Smooth muscle cell (in vitro differentiated cells): ENCODE measurements around the gene ADAMTS19. TPM values are rescaled to one million over a fixed set of nuclear protein-coding genes. Genes with fewer than 3 reads are reported as not detected.

Source experiments
- DNase-seq: peaks from one replicate; lab custom pipeline; 2025; ENCODE audit not compliant: unreplicated experiment; lab: John Stamatoyannopoulos, UW
- H2AFZ ChIP-seq: fragments of 200-600 bp; sonication (generic); 2 replicates; pipeline ENCODE4 v1.6.0; 2016; ENCODE audit warnings: antibody characterized with exemption, low read depth, mild to moderate bottlenecking
- H3F3A ChIP-seq: fragments of 200-600 bp; sonication (generic); 2 replicates; pipeline ENCODE4 v1.6.0; 2017; ENCODE audit warnings: antibody characterized with exemption, low read depth
- H3K27ac ChIP-seq: fragments of 200-600 bp; sonication (generic); 2 replicates; pipeline ENCODE4 v1.5.1; 2016; ENCODE audit warnings: low read depth, mild to moderate bottlenecking
- H3K27me3 ChIP-seq: fragments of 200-600 bp; sonication (generic); 2 replicates; pipeline ENCODE4 v1.6.1; 2016; ENCODE audit warnings: low read depth, mild to moderate bottlenecking
- H3K36me3 ChIP-seq: fragments of 200-600 bp; sonication (generic); 2 replicates; pipeline ENCODE4 v1.5.1; 2016; ENCODE audit warnings: low read depth
- H3K4me1 ChIP-seq: fragments of 200-600 bp; sonication (generic); 2 replicates; pipeline ENCODE4 v1.5.1; 2016; ENCODE audit warnings: low read depth
- H3K4me2 ChIP-seq: fragments of 200-600 bp; sonication (generic); 2 replicates; pipeline ENCODE4 v1.6.0; 2016; ENCODE audit warnings: mild to moderate bottlenecking
- H3K4me3 ChIP-seq: fragments of 200-600 bp; sonication (generic); 2 replicates; pipeline ENCODE4 v1.5.1; 2016; ENCODE audit warnings: mild to moderate bottlenecking
- H3K79me2 ChIP-seq: fragments of 200-600 bp; sonication (generic); 2 replicates; pipeline ENCODE4 v1.6.0; 2016; ENCODE audit warnings: low read depth, mild to moderate bottlenecking
- H3K9ac ChIP-seq: fragments of 200-600 bp; sonication (generic); 2 replicates; pipeline ENCODE4 v1.6.0; 2016; ENCODE audit warnings: low read depth
- H3K9me3 ChIP-seq: fragments of 200-600 bp; sonication (generic); replicated peaks from 2 replicates; pipeline ENCODE4 v1.5.1; 2016; ENCODE audit warnings: low read depth
- H4K20me1 ChIP-seq: fragments of 200-600 bp; sonication (generic); 2 replicates; pipeline ENCODE4 v1.6.0; 2016; ENCODE audit warnings: low read depth
- WGBS: methylation state at CpG from one replicate; pipeline ENCODE4 v1.1.7; 2016; ENCODE audit warnings: low lambda C conversion rate; 5-methylcytosine and 5-hydroxymethylcytosine counted together
- polyA plus RNA-seq: library from polyadenylated mRNA; unstranded; fragments of >200 nt; fragmentation: Nextera tagmentation; extraction: Ambion mirVana; gene quantifications from 2 replicates; pipeline ENCODE4 v1.2.1, GENCODE V29; 2016
- total RNA-seq: library from RNA; depleted of rRNA; stranded (reverse); fragments of >200 nt; gene quantifications from 2 replicates; pipeline ENCODE4 v1.2.3, GENCODE V29; 2014
- TF ChIP-seq, protein P1 (sequence below): fragments of 200-600 bp; sonication (generic); IDR thresholded peaks from 2 replicates; pipeline ENCODE4 v1.5.1; 2017; ENCODE audit warnings: borderline replicate concordance, mild to moderate bottlenecking, antibody characterized with exemption; ENCODE audit not compliant: insufficient read depth, poor library complexity, severe bottlenecking

The ADAMTS19 gene
- total and polyA plus RNA-seq, 2 experiments from 2014 or later = 4.5 to 4.9 TPM

DNA sequence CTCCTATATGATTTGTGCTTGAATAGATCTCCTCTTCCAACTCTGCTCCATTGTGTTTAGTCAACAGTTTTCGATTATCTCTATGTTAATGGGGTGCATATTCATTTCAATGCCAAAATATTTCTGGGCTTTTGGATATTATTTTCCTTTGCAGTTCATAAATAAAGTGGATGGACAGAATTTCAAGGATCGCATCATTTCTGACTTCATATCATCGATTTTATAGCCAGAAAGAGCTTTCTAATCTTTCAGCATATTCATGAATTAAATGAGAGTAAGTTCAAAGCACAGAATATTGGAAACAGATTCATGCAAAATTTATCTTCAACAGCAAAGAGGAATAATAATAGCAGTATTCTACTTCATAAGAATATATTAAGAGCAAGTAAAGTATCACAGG lies 227.8 kb downstream of the ADAMTS19 start:
- H3K36me3 ChIP-seq = no peaks in the 10 kb centered on the region
- no peak for DNase-seq
- no peak overlapping the region for H3K4me2 ChIP-seq
- H3K4me1 ChIP-seq = no peaks in the 10 kb centered on the region
- H3K79me2 ChIP-seq = no peaks in the 10 kb centered on the region
- no peaks in the 10 kb centered on the region for H3K27me3 ChIP-seq
- no peaks in the 10 kb centered on the region for H3F3A ChIP-seq
- no peak overlapping the region for H2AFZ ChIP-seq
- H3K9me3 ChIP-seq = no peaks in the 10 kb centered on the region
- no peaks in the 10 kb centered on the region for H4K20me1 ChIP-seq
- TF ChIP-seq, protein P1, sequence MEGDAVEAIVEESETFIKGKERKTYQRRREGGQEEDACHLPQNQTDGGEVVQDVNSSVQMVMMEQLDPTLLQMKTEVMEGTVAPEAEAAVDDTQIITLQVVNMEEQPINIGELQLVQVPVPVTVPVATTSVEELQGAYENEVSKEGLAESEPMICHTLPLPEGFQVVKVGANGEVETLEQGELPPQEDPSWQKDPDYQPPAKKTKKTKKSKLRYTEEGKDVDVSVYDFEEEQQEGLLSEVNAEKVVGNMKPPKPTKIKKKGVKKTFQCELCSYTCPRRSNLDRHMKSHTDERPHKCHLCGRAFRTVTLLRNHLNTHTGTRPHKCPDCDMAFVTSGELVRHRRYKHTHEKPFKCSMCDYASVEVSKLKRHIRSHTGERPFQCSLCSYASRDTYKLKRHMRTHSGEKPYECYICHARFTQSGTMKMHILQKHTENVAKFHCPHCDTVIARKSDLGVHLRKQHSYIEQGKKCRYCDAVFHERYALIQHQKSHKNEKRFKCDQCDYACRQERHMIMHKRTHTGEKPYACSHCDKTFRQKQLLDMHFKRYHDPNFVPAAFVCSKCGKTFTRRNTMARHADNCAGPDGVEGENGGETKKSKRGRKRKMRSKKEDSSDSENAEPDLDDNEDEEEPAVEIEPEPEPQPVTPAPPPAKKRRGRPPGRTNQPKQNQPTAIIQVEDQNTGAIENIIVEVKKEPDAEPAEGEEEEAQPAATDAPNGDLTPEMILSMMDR = no peak
- H3K9ac ChIP-seq = no peak overlapping the region
- H3K27ac ChIP-seq = no peak overlapping the region
- WGBS = 90% methylated on average over 3 of the region's 3 CpGs
- H3K4me3 ChIP-seq = no peak overlapping the region

DNA sequence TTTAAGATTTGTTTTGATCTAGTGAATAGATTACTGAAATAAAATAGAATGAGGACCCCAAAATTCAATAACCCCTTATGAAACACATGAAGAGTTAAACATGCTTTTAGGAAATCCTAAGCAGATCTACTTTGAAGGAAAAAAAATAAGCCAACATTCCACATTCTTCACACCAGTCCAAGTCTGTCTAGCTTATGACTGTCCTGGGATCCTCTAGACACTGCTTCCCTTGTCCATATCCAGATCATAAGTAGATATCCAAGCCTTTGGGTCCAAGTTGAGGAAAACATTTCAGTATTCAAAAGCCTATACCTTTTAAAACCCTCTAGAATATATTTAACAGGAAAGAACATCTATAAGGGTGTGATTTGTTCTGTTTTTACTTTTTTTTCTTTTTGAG lies 228.9 kb downstream of the ADAMTS19 start:
- Histone ChIP-seq H3K4me1 (no peaks in the 10 kb centered on the region), H4K20me1 (no peaks in the 10 kb centered on the region)

DNA sequence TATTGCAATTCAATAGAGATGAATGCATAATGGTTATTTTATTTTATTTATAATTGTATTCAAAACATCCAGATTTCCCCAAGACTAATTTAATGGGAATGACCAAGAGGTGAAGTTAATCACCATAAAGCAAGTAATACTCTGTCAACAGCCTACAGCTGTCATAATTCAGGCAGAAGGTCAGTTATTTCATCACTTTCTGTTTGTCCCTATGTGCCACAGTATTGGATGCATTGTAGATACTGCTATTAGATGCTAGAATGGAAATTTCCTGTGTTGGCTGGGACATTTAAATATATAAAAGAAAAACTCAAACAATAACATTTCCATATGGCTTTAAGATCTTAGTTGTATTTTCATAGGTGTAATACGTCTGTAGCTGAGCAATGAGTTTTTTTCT lies 231.1 kb downstream of the ADAMTS19 start:
- Histone ChIP-seq H3K27ac (no peak overlapping the region), H3K36me3 (no peaks in the 10 kb centered on the region), H3K4me1 (no peaks in the 10 kb centered on the region), H3K9me3 (no peaks in the 10 kb centered on the region), H3K27me3 (no peaks in the 10 kb centered on the region), H3K9ac (no peak overlapping the region), H3K79me2 (no peaks in the 10 kb centered on the region), H3F3A (no peaks in the 10 kb centered on the region), H2AFZ (no peak overlapping the region), H3K4me3 (no peak overlapping the region), H4K20me1 (no peaks in the 10 kb centered on the region), H3K4me2 (no peak overlapping the region)
- no peak for DNase-seq
- WGBS = 87% methylated on average over 1 of the region's 1 CpG
- TF ChIP-seq, protein P1 = no peak

More for the DNA sequence above, 228.9 kb downstream of the ADAMTS19 start:
- H3K4me3 ChIP-seq = no peak overlapping the region
- no peak overlapping the region for H2AFZ ChIP-seq
- no peak overlapping the region for H3K27ac ChIP-seq
- TF ChIP-seq, protein P1 = no peak
- no peak overlapping the region for H3K4me2 ChIP-seq
- H3K9me3 ChIP-seq = no peaks in the 10 kb centered on the region
- H3K27me3 ChIP-seq = no peaks in the 10 kb centered on the region
- H3K36me3 ChIP-seq = no peaks in the 10 kb centered on the region
- no peak for DNase-seq
- no peak overlapping the region for H3K9ac ChIP-seq
- H3K79me2 ChIP-seq = no peaks in the 10 kb centered on the region
- H3F3A ChIP-seq = no peaks in the 10 kb centered on the region

DNA sequence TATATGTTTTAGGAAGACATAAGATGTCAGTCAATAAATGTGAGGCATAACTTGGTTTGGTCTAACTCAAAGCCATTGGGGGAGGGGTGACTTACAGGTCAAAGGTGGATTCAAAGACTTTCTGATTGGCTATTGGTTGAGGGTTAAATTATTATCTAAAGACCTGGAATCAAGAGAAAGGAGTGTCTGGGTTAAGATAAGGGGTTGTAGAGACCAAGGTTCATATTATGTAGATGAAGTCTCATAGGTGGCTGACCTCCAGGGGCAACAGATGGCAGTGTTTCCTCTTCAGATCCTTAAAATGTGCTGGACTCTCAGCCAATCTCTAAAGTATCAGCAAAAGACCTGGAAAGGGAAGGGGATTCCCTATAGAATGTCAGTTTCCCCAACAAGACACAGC lies 236.5 kb downstream of the ADAMTS19 start:
- no peak overlapping the region for H2AFZ ChIP-seq
- H3K27me3 ChIP-seq = no peaks in the 10 kb centered on the region
- TF ChIP-seq, protein P1 = no peak
- no peak overlapping the region for H3K9ac ChIP-seq
- no peaks in the 10 kb centered on the region for H3K4me1 ChIP-seq
- DNase-seq = no peak
- H3K9me3 ChIP-seq = no peaks in the 10 kb centered on the region
- H3K4me3 ChIP-seq = no peak overlapping the region
- no peaks in the 10 kb centered on the region for H3K79me2 ChIP-seq
- no peak overlapping the region for H3K27ac ChIP-seq
- no peak overlapping the region for H3K4me2 ChIP-seq
- no peaks in the 10 kb centered on the region for H4K20me1 ChIP-seq
- H3F3A ChIP-seq = no peaks in the 10 kb centered on the region
- H3K36me3 ChIP-seq = no peaks in the 10 kb centered on the region
